GM18519 (cell line): ENCODE results near the gene BCL11B.

ENCODE experiments used
- ATAC-seq: cut with Tn5 transposase; IDR thresholded peaks from one replicate; pipeline ENCODE4 v1.9.1; 2021; ENCODE audit warnings: mild to moderate bottlenecking, moderate library complexity; ENCODE audit not compliant: unreplicated experiment, low FRiP score

BCL11B gene

DNA sequence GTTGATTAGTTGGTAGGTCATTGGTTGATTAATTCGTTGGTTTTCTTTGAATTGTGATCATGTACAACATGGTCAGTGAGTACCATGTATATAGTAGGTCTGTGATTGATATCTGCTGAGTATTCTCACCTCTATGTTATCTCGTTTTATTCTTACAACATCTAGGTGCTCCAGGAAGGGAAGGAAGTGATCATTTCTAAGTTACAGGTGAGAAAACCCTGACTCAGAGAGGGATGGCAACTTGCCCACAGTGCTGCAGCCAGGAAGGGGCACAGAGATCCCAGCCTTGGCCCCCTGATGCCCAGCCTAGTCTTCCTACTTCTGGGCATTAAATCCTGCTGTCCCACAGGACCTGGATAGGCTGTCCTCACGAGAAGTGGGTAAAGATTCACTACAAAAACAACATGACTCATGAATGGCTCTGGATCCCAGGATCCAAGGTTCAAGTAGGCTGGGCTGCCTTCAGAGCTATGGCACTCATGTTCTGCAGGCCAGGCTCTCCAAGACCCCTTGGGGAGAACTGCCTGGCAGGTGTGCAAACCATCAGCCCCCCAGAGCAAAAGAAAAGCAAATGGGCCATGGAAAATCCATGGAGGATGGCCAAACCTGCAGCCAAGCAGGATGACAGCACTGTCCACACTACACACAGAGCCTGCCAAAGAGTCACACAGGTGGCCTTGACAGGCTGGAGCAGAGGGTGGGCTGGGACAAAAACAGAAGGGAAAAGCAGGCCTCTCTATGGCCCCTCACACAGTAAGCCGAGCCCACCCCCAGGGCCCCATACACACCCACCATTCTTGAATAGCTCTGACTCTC is 146.2 kb downstream of the BCL11B start:
- no peak for ATAC-seq

DNA sequence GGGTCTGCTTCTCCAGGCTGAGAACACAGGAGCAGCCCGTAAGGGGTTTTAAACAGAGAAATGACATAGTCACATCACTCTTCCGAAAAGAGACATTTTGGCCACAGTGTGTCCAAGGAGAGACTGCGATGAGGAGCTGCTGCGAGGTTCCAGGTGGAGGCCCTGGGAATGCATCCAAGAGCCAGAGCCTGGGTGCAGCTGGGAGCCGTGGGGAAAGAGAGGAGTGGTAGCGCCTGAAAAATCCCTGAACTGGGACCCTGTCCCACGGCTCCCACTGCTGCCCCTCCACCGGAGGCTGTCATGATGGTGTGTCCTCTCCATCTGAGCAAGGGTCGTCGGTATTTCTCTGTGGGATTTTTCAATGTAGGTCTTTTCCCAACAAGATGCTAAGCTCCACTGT is 146.9 kb downstream of the BCL11B start:
- no peak for ATAC-seq

DNA sequence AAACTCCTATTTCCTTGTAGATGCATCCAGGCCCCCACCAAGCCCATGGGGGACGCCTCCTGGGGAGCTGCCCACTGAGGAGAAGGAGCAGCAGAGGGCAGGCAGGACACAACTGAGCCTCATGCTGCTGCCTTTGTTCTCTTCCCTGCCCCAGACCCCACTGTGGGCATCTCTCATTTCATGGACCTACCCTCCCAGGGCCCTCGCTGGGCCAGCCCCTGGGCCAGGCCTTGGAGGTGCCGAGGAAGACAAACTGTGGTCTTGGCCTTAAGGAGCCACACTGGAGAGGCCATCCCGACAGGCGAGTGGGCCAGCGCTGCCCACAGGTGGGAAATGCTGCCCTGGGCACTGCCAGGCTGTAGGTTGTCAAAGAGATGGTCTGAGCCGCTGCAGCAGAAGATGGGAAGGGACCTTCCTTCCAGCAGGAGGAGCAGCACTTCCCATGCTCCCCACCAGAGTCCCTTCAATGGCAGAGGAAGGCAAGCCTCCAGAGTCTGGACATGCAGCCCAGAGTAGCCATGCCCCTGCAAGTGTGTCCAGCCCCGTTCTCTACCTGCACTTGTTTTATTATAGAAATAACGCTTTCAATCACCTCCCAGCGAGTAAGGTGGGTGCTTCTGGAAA is 147.4 kb downstream of the BCL11B start:
- ATAC-seq = no peak

DNA sequence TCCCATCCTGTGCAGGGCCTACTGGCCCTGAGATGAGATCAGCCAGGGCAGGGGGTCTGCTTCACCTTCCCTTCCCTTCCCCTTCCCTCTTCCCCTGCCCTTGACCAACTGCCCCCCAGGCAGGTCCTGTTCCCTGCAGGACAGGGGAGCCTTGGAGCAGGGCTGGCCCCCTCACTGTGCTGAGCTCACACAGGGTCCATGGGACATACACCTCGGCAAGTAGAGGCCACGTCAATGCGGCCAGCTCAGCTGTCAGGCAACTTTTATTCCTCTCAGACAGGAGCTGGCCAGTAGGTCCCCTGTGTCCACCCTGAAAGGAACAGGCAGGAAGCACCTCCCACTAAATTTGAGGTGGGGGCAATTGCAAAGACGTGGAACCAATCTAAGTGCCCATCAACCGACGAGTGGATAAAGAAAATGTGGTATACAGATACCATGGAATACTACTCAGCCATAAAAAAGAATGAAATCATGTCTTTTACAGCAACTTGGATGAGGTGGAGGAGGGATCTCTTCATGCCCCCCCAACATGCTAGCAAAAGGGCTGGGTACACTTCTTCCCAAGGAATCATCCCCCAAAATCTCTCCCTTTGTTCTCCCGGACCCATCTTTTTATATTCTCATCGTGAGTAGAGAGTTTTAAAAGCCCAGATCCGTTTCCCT is 148.7 kb downstream of the BCL11B start:
- ATAC-seq = no peak

DNA sequence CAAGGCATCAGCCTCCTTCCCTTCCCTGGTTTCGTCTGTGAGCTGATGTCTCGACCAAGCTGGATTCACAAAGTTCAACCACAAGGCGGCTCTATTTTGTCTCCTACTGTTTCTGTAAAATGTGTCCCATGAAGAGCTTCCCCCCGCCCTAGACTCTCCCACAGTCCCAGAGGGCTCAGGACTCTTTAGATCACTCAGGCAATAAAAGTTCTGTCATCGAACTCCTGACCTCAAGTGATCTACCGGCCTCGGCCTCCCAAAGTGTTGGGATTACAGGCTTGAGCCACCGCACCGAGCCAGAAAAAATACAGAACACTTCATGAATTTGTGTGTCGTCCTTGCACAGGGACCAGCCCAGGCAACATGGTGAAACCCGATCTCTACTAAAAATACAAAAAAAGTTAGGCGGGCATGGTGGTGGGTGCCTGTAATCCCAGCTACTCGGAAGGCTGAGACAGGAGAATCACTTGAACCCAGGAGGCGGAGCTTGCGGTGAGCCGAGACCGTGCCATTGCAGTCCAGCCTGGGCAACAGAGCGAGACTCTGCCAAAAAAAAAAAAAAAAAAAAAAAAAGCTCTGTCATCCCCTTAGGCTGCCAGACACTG is 149.4 kb downstream of the BCL11B start:
- ATAC-seq = no peak

DNA sequence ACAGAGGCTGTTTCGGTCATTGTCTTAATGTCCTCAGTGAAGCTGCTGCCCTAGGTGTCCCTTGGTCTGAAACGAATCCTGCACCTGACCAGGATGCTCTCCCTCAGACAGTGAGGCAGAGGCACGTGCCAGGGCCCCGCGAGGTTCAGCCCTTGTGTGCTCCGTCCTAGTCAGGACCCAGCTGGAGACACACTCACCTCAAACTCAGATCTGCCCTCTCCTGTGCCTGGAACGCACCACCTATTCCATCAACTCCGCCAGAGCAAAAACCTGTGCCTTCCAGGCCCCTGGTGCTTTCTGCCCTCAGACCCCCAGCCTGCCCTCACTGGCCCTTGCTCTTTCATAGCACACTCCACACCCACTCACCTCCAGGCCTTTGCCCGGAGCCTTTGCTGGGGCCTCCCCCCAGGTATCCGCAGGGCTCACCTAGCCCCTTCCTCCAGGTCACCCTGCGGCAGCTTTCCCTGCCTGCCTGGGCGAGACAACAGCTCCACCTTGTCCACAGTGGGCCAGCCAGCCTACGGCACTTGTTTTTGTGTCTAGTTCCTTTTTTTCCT is 150.6 kb downstream of the BCL11B start:
- ATAC-seq = no peak

DNA sequence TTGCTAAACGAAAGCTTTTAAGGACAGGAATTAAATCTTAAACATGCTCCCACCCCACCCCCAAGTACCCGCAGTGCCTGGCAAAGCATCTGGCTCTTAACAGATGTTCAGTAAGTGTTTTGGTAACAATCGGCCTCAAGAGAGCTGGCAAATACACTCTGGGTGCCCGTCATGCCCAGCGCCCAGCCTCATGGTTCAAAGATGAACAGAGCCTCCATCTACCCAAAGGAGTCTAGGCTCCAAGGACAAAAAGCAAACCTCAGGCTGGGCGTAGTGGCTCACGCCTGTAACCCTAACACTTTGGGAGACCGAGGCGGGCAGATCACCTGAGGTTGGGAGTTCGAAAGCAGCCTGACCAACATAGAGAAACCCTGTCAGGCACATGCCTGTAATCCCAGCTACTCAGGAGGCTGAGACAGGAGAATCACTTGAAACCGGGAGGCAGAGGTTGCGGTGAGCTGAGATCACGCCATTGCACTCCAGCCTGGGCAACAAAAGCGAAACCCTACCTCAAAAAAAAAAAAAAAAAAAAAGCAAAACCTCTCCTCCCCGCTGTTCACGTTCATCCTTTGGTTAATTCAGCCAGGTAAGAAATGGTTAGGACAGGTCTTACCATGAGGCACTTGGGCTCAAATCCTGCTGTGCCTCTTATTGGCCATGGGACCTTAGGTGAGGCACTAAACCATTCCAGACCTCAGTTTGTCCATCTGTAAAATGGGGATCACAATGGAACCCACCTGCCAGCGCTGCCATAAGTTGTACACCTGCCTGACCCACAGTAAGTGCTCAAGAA is 151.3 kb downstream of the BCL11B start:
- ATAC-seq = no peak

DNA sequence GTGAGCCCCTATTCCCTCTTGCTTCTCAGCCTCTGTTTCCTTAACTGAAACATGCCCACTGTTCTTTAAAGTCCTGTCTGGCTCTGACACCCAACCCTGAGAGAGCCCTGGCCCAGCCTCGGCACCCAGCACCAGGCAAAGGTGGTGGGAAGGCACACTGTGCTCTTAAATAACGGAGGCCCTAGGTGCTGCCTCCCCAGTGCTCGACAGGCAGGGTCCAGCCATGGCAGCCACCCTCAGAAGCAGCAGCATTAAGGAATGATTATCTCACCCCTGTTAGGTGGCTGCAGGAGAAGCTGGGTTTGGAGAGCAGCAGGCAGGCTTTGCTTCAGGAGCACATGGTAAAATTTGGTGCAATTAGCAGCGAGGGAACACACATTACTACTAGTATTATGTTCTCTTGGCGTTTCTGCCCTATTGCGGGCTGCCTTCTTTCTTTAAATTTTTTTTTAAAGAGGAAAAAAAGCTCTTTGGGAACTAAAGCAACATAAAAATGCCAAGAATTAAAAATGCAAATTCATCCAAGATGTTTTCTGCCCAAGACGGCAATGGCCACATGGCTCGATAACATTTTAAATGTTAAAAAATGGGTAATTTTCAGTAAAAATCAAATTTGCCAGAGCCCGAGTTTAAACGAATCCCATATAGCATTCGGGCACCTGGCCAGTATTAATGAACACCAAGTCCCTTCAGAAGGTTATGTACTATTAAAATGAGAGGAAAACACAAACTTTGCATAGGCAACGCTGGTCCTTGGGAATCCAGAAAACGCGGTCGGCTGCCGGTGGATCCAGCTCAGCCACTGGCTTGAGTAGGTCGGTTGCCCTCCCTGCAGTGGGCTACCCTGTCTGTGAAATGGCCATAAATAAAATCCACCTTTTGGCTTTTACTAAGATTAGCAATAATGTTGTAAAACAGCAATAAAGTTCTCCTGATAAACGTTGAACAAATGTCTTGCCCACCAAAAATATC is 152.2 kb downstream of the BCL11B start:
- ATAC-seq = no peak
